ENCODE data around the gene ACOT7. TPM values are rescaled to one million over a fixed set of nuclear protein-coding genes. Genes with fewer than 3 reads are reported as not detected.
A peak's percentile ranks its signal among the peaks of the same experiment; 100 is the strongest.

Gene ACOT7
- total and polyA plus RNA-seq, 2 of the 13 experiments (the other 11 are each of a cell fraction or from before 2014, with no cell fraction given), result 33.0 to 55.8 TPM

DNA sequence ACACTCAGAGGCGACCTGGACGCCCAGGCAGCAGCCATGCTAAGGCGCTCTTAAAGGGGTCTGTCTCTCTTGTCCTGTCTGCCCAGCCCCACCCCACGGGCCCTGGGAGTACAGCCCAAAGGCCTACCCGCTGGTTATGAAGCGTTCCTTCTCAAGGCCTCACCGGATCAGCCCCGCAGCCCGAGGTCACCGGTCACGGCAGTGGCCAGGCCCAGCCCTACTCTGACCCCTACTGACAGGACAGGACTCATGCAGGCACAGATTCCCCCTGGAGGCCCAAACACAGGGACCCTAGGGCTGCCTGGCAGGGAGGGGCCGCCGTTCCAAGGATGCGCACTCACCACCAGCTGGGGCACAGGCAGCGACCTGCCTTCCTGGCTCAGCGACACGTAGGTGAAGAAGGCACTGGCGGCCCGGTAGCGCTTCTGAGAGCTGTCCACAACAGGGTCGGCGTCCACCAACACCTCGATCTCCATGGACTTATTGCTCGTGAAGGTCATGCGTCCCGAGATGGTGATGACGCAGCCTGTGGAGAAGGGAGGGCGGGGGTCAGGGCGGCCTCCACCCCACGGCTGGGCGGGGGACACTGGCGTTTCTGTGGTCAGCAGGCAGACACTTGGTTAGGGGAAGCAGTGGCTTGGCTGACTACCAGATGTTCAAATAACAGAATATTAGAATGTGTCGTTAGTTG, 112.7 kb downstream of the ACOT7 start (continued):
- TF ChIP-seq PATZ1 (CRISPR knock-in tag; IDR thresholded peaks at IDR 0.05) (0 out of 2 replicates have a peak, but pooled peaks have one; percentile 10), GATAD2A (CRISPR knock-in tag; IDR thresholded peaks at IDR 0.05) (no peak), MLLT10 (CRISPR knock-in tag; IDR thresholded peaks at IDR 0.05) (no peak), NR2F6 (IDR thresholded peaks at IDR 0.05) (peak; percentile 35; the same call in 1 of the 2 replicates), NR2F6 (CRISPR knock-in tag; IDR thresholded peaks at IDR 0.05) (peak; percentile 79), CENPX (CRISPR knock-in tag; IDR thresholded peaks at IDR 0.05) (no peak), ELF3 (CRISPR knock-in tag; IDR thresholded peaks at IDR 0.05) (no peak), ZNF160 (CRISPR knock-in tag; IDR thresholded peaks at IDR 0.05) (no peak), ZNF772 (CRISPR knock-in tag; IDR thresholded peaks at IDR 0.05) (no peak), ZNF382 (CRISPR knock-in tag; IDR thresholded peaks at IDR 0.05; ENCODE audit: borderline replicate concordance) (no peak), GPBP1L1 (CRISPR knock-in tag; IDR thresholded peaks at IDR 0.05) (no peak), TAF15 (IDR thresholded peaks at IDR 0.05; ENCODE audit: low read depth, low read length, poor library complexity, severe bottlenecking) (no peak), ZNF33B (CRISPR knock-in tag; IDR thresholded peaks at IDR 0.05) (no peak), ZBTB21 (CRISPR knock-in tag; IDR thresholded peaks at IDR 0.05) (no peak), MED8 (CRISPR knock-in tag; IDR thresholded peaks at IDR 0.05; ENCODE audit: insufficient replicate concordance) (no peak), NONO (IDR thresholded peaks at IDR 0.05) (no peak), NONO (CRISPR knock-in tag; conservative IDR thresholded peaks at IDR 0.05) (no peak), HOXA3 (CRISPR knock-in tag; IDR thresholded peaks at IDR 0.05) (peak; percentile 25; the same call in 1 of the 2 replicates), ZNF510 (CRISPR knock-in tag; IDR thresholded peaks at IDR 0.05; ENCODE audit: low read depth) (no peak), ZMYM2 (CRISPR knock-in tag; IDR thresholded peaks at IDR 0.05) (no peak), GABPA (IDR thresholded peaks at IDR 0.05; ENCODE audit: low read depth, low read length) (no peak), GABPA (CRISPR knock-in tag; IDR thresholded peaks at IDR 0.05; ENCODE audit: low read depth) (no peak), ZNF44 (CRISPR knock-in tag; IDR thresholded peaks at IDR 0.05) (no peak), RAD21 (CRISPR knock-in tag; IDR thresholded peaks at IDR 0.05) (peak; percentile 73), KLF13 (CRISPR knock-in tag; IDR thresholded peaks at IDR 0.05) (no peak), NFATC3 (CRISPR knock-in tag; IDR thresholded peaks at IDR 0.05) (no peak), ETV6 (CRISPR knock-in tag; conservative IDR thresholded peaks at IDR 0.05) (no peak)
- TF ChIP-seq, protein P1, sequence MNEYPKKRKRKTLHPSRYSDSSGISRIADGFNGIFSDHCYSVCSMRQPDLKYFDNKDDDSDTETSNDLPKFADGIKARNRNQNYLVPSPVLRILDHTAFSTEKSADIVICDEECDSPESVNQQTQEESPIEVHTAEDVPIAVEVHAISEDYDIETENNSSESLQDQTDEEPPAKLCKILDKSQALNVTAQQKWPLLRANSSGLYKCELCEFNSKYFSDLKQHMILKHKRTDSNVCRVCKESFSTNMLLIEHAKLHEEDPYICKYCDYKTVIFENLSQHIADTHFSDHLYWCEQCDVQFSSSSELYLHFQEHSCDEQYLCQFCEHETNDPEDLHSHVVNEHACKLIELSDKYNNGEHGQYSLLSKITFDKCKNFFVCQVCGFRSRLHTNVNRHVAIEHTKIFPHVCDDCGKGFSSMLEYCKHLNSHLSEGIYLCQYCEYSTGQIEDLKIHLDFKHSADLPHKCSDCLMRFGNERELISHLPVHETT (CRISPR knock-in tag; conservative IDR thresholded peaks at IDR 0.05), result no peak

Measured in HepG2 (cell line).